ENCODE measurements around the gene AMACR. TPM values are rescaled to one million over a fixed set of nuclear protein-coding genes. Genes with fewer than 3 reads are reported as not detected.
A peak's percentile ranks its signal among the peaks of the same experiment; 100 is the strongest.
"Not testable (repeated sequence)": the region's sequence is repeated elsewhere in the genome, so short reads cannot be mapped to it uniquely, and the experiment has no call there.

Gene AMACR
- total and polyA plus RNA-seq, 7 experiments from 2014 or later, result 2.7 to 12.0 (median 8.2) TPM

DNA sequence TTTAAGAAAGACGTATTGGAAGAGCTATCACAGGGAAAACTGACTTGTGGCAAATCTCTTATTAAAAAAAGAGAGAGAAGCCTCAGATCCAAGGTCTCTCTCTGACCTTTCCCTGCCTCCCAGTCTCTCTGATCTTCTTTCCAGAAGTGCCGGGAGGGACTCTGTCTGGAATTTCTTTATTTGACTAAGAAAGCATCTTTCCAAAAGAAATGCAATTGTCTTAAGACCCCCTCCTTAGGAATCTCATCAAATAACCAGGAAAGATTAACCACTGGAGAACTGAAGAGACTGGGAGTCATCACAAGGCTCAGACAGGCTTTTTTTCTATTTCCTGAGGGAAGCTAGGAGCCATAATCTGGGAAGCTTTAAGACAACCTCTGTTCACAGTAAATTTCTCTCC, 30.5 kb upstream of the AMACR start:
- Mint-ChIP-seq H3K27ac (no peak overlapping the region), H3K4me1 (peaks cover 0 to 11% (median 0%) of the 10 kb centered on the region in 7 donors), H3K4me3 (no peak overlapping the region), H3K36me3 (peaks cover 6 to 48% (median 13%) of the 10 kb centered on the region in 5 donors), H3K9me3 (peaks cover 0 to 2% (median 0%) of the 10 kb centered on the region in 11 donors), H3K27me3 (no peaks in the 10 kb centered on the region)
- ChIA-PET CTCF (no interaction called here), POLR2A (no interaction called here)
- Histone ChIP-seq H3K36me3 (ENCODE audit: control insufficient read depth in 2 of 3, insufficient read depth in 3 of 3, low read length in 3 of 3) (peaks cover 0 to 25% (median 0%) of the 10 kb centered on the region in 3 experiments), H3K27ac (ENCODE audit: low read depth, low read length) (no peak overlapping the region), H3K27me3 (ENCODE audit: control insufficient read depth in 2 of 2, insufficient read depth in 2 of 2, low read length in 2 of 2) (no peaks in the 10 kb centered on the region), H3K9me3 (ENCODE audit: control insufficient read depth in 2 of 3, low read length in 3 of 3) (no peaks in the 10 kb centered on the region), H3K4me3 (ENCODE audit: low read length) (no peak overlapping the region), H3K4me1 (ENCODE audit: control insufficient read depth in 2 of 2, insufficient read depth in 2 of 2, low read length in 2 of 2) (no peaks in the 10 kb centered on the region)
- ATAC-seq (no peak), DNase-seq (no peak)
- intact Hi-C loops (cut with micrococcal nuclease), result no loop called here

DNA sequence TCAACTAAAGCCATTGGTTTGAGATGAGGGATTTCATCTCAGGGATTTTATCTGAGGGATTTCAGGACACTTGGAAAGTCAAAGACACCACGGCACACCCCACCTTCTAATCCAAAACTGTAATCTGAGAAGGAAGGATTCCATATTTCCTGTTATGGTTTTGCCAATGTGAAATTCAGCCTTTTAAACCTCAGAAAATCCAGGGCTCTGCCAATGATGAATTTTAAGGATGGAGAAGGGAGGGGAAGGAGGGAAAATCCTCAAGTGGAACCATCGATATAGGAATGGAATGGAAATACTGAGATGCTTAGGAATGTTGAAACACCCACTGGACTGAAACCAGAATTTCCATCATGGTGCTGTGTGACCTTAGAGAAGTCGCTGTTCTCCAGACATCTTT, 29.9 kb upstream of the AMACR start:
- no peak overlapping the region for H3K27ac Mint-ChIP-seq
- Histone ChIP-seq H3K36me3 (ENCODE audit: control insufficient read depth in 2 of 3, insufficient read depth in 3 of 3, low read length in 3 of 3) (peaks cover 0 to 29% (median 0%) of the 10 kb centered on the region in 3 experiments), H3K4me1 (ENCODE audit: control insufficient read depth in 2 of 2, insufficient read depth in 2 of 2, low read length in 2 of 2) (no peaks in the 10 kb centered on the region), H3K4me3 (ENCODE audit: low read length) (no peak overlapping the region), H3K27ac (ENCODE audit: low read depth, low read length) (no peak overlapping the region), H3K27me3 (ENCODE audit: control insufficient read depth in 2 of 2, insufficient read depth in 2 of 2, low read length in 2 of 2) (no peaks in the 10 kb centered on the region), H3K9me3 (ENCODE audit: control insufficient read depth in 2 of 3, low read length in 3 of 3) (no peaks in the 10 kb centered on the region)
- H3K4me1 Mint-ChIP-seq, result peaks cover 0 to 4% (median 0%) of the 10 kb centered on the region in 7 donors
- no peaks in the 10 kb centered on the region for H3K27me3 Mint-ChIP-seq
- intact Hi-C loops (cut with micrococcal nuclease), result no loop called here
- ChIA-PET POLR2A (no interaction called here), CTCF (no interaction called here)
- no peak for DNase-seq
- no peak for ATAC-seq
- H3K9me3 Mint-ChIP-seq, result peaks cover 0 to 2% (median 0%) of the 10 kb centered on the region in 11 donors
- H3K36me3 Mint-ChIP-seq, result peaks cover 6 to 55% (median 19%) of the 10 kb centered on the region in 5 donors
- H3K4me3 Mint-ChIP-seq, result no peak overlapping the region

DNA sequence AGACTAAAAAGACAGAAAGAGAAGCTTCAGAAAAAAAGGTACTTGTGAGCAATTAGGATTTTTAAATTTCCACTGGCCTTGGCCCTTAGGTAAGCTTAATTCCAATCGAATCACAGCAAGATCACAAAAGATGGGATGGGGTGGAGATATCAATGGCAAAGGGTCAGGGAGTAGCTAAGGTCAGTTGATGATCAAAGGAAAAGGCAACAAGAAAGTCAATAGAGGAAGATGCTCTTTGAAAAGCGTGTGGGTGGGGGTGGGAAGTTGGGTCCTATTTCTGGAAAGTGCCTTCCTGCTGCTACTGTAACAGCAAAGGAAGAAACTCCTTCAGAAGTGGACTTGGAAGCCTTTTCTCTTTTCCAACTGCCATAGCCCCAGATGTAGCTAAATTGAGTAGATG, 27.9 kb upstream of the AMACR start:
- Histone ChIP-seq H3K36me3 (ENCODE audit: control insufficient read depth in 2 of 3, insufficient read depth in 3 of 3, low read length in 3 of 3) (peaks cover 0 to 29% (median 0%) of the 10 kb centered on the region in 3 experiments), H3K4me3 (ENCODE audit: low read length) (no peak overlapping the region), H3K27ac (ENCODE audit: low read depth, low read length) (no peak overlapping the region), H3K27me3 (ENCODE audit: control insufficient read depth in 2 of 2, insufficient read depth in 2 of 2, low read length in 2 of 2) (no peaks in the 10 kb centered on the region), H3K4me1 (ENCODE audit: control insufficient read depth in 2 of 2, insufficient read depth in 2 of 2, low read length in 2 of 2) (no peaks in the 10 kb centered on the region), H3K9me3 (ENCODE audit: control insufficient read depth in 2 of 3, low read length in 3 of 3) (no peaks in the 10 kb centered on the region)
- Mint-ChIP-seq H3K36me3 (peaks cover 10 to 59% (median 24%) of the 10 kb centered on the region in 5 donors), H3K4me1 (no peaks in the 10 kb centered on the region), H3K27ac (peak overlapping the region in 1 of 9 donors; percentile 3), H3K9me3 (peaks cover 0 to 2% (median 0%) of the 10 kb centered on the region in 11 donors), H3K4me3 (no peak overlapping the region), H3K27me3 (no peaks in the 10 kb centered on the region)
- no peak for DNase-seq
- ChIA-PET POLR2A (no interaction called here), CTCF (no interaction called here)
- intact Hi-C loops (cut with micrococcal nuclease), result no loop called here
- no peak for ATAC-seq

DNA sequence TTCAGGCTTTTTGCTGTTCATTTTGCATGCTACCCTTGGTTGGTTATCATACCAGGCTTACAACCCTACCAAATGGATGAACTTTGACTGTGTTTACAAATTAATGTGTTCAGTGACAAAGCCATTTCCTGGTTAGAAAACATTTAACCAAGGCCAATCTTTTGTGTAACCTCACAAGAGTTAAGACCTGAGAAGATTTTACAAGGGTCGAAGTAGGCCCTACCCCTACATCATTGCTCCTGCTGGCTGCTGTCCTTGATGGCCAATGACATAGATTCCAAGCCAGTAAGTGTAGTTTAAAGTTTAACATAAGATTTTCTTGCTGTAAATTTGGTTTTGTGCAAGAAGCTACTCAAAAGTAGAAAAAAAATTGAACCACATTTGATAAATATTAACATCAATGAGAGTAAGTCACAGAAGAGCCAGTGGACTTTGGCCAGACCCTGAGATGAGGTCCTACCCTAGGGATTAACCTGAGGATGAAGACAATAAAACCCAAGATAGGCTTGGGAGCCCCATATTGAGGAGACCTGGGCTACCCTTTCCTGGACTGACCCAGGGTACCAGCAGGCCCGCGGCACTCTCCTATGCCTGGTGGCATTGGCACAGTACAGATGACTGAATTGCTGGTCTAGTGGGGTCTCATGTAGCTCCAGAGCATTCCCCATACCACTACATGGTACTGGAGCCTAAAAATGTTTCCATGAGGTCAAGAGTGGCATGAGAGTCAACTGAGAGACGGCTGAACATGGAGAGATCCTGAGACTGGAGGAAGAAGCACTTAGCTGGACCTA, 26.9 kb upstream of the AMACR start:
- DNase-seq (no peak), ATAC-seq (no peak)
- Histone ChIP-seq H3K4me1 (ENCODE audit: control insufficient read depth in 2 of 2, insufficient read depth in 2 of 2, low read length in 2 of 2) (no peaks in the 10 kb centered on the region), H3K4me3 (ENCODE audit: low read length) (no peak overlapping the region), H3K27ac (ENCODE audit: low read depth, low read length) (no peak overlapping the region), H3K36me3 (ENCODE audit: control insufficient read depth in 2 of 3, insufficient read depth in 3 of 3, low read length in 3 of 3) (peaks cover 0 to 29% (median 0%) of the 10 kb centered on the region in 3 experiments), H3K27me3 (ENCODE audit: control insufficient read depth in 2 of 2, insufficient read depth in 2 of 2, low read length in 2 of 2) (no peaks in the 10 kb centered on the region), H3K9me3 (ENCODE audit: control insufficient read depth in 2 of 3, low read length in 3 of 3) (no peaks in the 10 kb centered on the region)
- Mint-ChIP-seq H3K36me3 (peaks cover 10 to 55% (median 29%) of the 10 kb centered on the region in 5 donors), H3K9me3 (peaks cover 0 to 2% (median 0%) of the 10 kb centered on the region in 11 donors), H3K27me3 (no peaks in the 10 kb centered on the region), H3K27ac (no peak overlapping the region), H3K4me1 (no peaks in the 10 kb centered on the region), H3K4me3 (no peak overlapping the region)
- intact Hi-C loops (cut with micrococcal nuclease), result no loop called here
- CTCF ChIA-PET, result no interaction called here
- POLR2A ChIA-PET, result interaction anchor here (1.5 kb wide), 1 partner anchor 13 kb away, joined by 3 read pairs; no protein-coding TSS in a partner anchor

DNA sequence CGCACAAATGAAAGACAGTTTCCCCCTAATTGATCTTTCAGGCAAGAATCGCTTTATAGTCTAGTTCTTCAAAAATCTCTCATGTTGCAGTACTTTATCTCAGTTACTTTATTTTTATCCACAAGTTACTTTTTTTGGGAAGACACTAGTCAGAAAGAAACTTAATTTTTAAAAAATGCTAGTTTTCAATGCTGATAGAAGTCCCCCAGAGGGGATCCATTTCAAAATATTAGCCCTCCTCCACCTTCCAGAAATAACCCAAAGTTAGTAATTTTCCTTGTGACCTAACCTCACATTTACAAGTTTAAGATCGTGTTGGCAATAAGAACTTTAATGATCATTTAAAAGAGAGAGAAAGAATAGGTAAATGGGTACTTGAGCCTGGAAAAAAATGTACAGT, 24.1 kb upstream of the AMACR start:
- H3K27me3 Mint-ChIP-seq, result no peaks in the 10 kb centered on the region
- Histone ChIP-seq H3K36me3 (ENCODE audit: control insufficient read depth in 2 of 3, insufficient read depth in 3 of 3, low read length in 3 of 3) (peaks cover 0 to 29% (median 0%) of the 10 kb centered on the region in 3 experiments), H3K9me3 (ENCODE audit: control insufficient read depth in 2 of 3, low read length in 3 of 3) (no peaks in the 10 kb centered on the region), H3K4me3 (ENCODE audit: low read length) (no peak overlapping the region), H3K27me3 (ENCODE audit: control insufficient read depth in 2 of 2, insufficient read depth in 2 of 2, low read length in 2 of 2) (no peaks in the 10 kb centered on the region), H3K4me1 (ENCODE audit: control insufficient read depth in 2 of 2, insufficient read depth in 2 of 2, low read length in 2 of 2) (no peaks in the 10 kb centered on the region), H3K27ac (ENCODE audit: low read depth, low read length) (no peak overlapping the region)
- peaks cover 10 to 46% (median 34%) of the 10 kb centered on the region in 5 donors for H3K36me3 Mint-ChIP-seq
- ChIA-PET CTCF (no interaction called here), POLR2A (no interaction called here)
- intact Hi-C loops (cut with micrococcal nuclease), result no loop called here
- DNase-seq, result no peak
- no peaks in the 10 kb centered on the region for H3K4me1 Mint-ChIP-seq
- no peak overlapping the region for H3K4me3 Mint-ChIP-seq
- H3K27ac Mint-ChIP-seq, result peak overlapping the region in 1 of 9 donors; percentile 39
- peaks cover 0 to 2% (median 0%) of the 10 kb centered on the region in 11 donors for H3K9me3 Mint-ChIP-seq
- no peak for ATAC-seq

DNA sequence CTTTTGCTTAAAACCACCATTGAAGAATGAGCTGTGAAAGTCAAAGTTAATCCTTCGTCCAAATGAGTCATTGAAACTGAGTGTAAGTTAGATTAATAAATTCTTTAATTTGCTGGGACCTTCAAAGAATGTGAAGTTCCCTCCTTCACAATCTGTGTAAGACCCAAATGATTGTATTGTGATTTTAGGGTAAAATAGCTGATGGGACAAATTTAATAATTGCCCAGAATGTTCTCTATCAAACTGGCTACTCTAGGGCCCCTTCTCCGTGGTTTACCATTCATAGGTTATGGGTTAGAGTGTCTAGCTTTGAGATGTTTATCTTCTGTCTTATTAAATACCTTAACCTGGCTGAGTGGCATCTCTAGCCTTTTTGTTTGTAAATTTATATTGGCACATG, 23.3 kb upstream of the AMACR start:
- peaks cover 0 to 29% (median 0%) of the 10 kb centered on the region in 3 experiments for H3K36me3 ChIP-seq (ENCODE audit: control insufficient read depth in 2 of 3, insufficient read depth in 3 of 3, low read length in 3 of 3)
- Mint-ChIP-seq H3K4me1 (no peaks in the 10 kb centered on the region), H3K27me3 (no peaks in the 10 kb centered on the region), H3K4me3 (no peak overlapping the region), H3K36me3 (peaks cover 10 to 52% (median 35%) of the 10 kb centered on the region in 5 donors), H3K27ac (no peak overlapping the region), H3K9me3 (peaks cover 0 to 2% (median 0%) of the 10 kb centered on the region in 11 donors)
- POLR2A ChIA-PET, result no interaction called here
- DNase-seq (no peak), ATAC-seq (no peak)
- H3K27ac ChIP-seq (ENCODE audit: low read depth, low read length), result no peak overlapping the region
- no peaks in the 10 kb centered on the region for H3K4me1 ChIP-seq (ENCODE audit: control insufficient read depth in 2 of 2, insufficient read depth in 2 of 2, low read length in 2 of 2)
- no peaks in the 10 kb centered on the region for H3K9me3 ChIP-seq (ENCODE audit: control insufficient read depth in 2 of 3, low read length in 3 of 3)
- H3K4me3 ChIP-seq (ENCODE audit: low read length), result no peak overlapping the region
- no peaks in the 10 kb centered on the region for H3K27me3 ChIP-seq (ENCODE audit: control insufficient read depth in 2 of 2, insufficient read depth in 2 of 2, low read length in 2 of 2)
- intact Hi-C loops (cut with micrococcal nuclease), result no loop called here
- CTCF ChIA-PET, result no interaction called here

DNA sequence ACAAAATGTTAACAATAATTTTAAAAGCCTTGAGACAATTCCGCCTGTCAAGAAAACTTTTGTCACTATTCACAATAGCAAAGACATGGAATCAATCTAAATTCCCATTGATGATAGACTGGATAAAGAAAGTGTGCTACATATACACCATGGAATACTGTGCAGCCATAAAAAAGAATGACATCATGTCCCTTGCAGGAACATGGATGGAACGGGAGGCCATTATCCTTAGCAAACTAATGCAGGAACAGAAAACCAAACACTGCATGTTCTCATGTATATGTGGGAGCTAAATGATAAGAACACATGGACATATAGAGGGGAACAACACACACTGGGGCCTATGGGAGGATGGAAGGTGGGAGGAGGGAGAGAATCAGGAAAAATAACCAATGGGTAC, 22.7 kb upstream of the AMACR start:
- H3K36me3 Mint-ChIP-seq, result peaks cover 10 to 54% (median 36%) of the 10 kb centered on the region in 5 donors
- not testable (repeated sequence) for H3K27me3 ChIP-seq (ENCODE audit: control insufficient read depth in 2 of 2, insufficient read depth in 2 of 2, low read length in 2 of 2)

More for the DNA sequence above, 22.7 kb upstream of the AMACR start:
- H3K4me3 Mint-ChIP-seq; H3K27me3 Mint-ChIP-seq; POLR2A ChIA-PET; ATAC-seq; H3K9me3 Mint-ChIP-seq; H3K27ac ChIP-seq (ENCODE audit: low read depth, low read length); H3K4me3 ChIP-seq (ENCODE audit: low read length); intact Hi-C loops (cut with micrococcal nuclease); H3K27ac Mint-ChIP-seq; H3K9me3 ChIP-seq (ENCODE audit: control insufficient read depth in 2 of 3, low read length in 3 of 3); DNase-seq; H3K4me1 Mint-ChIP-seq; CTCF ChIA-PET; H3K4me1 ChIP-seq (ENCODE audit: control insufficient read depth in 2 of 2, insufficient read depth in 2 of 2, low read length in 2 of 2): not testable (repeated sequence)
- H3K36me3 ChIP-seq (ENCODE audit: control insufficient read depth in 2 of 3, insufficient read depth in 3 of 3, low read length in 3 of 3), result peaks cover 0 to 25% (median 0%) of the 10 kb centered on the region in 3 experiments
